Measurements from ENCODE around the gene CCDC93.
"Not testable (repeated sequence)": the region's sequence is repeated elsewhere in the genome, so short reads cannot be mapped to it uniquely, and the experiment has no call there.

Gene CCDC93

DNA sequence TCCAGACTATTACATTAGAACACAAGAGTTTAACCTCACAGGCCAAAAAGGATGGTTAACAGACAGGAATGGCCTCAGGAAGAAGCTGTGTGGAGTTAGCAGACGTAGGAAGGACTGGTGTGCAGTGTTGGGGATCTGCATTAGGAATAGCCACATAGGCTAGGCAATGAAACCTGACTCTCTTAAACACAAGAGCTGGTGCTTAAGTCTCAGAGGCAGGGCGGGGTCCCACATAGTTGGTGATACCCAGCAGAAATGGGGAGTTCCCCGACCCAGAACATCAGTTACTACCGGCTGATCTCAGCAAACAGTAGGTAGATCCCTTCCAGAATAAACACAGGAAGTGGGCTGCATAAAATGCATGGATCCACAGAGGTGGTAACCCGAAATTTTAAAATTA lies 64.1 kb downstream of the CCDC93 start:
- no peak for DNase-seq

DNA sequence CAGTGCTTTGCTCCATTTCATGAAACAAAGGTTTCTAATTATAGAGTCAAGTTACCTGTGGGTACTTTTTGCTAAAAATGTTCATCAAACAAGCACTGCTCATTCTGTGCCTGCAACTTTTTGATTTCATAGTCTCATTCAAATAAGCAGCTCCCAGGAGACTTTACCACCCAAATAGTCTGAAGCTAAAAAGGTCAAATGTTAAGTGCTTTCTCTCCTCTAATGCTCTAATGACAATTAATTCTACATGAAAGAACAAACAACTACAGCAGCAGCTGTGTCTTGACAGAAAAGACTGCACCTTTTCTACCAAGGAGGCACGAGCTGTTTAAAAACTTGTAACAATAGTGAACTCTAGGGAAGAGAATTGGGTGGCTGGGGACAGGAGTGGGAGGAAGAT lies 65.3 kb downstream of the CCDC93 start:
- no peak for DNase-seq

GRCh38 chr2:117945296-117945695 lies 68.6 kb downstream of the CCDC93 start:
- DNase-seq, result no peak

GRCh38 chr2:117944816-117945215 lies 69.1 kb downstream of the CCDC93 start:
- no peak for DNase-seq

DNA sequence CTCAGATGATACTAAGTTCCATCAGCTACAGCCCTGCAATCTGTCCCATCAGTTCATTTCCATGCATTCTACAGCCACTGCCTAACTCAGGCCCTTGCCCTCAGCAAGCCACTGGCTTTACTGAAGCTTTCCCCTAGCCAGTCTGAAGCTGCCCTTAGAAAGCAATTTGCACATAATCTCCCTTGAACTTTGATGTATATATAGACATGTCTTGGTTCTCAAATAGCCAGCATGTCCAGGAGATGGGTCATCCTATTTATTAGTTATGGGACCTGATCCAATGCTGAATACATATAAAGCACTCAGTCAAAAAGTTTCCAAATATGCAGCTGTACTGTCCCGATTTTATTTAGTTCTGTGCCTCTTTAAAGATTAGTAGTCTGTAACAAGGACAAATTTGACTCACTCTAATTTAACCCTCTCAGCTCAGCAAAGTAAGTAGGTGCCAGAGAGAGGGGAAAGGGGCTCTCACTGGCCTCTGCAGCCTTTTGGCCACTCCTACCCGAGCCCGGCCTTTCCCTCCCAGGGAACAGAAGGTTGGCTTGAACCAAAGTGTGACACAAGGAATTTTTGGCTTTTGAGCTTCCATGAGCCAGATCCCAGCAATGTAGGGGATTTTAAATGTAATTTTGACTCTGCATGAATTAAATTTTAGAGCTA lies 70.7 kb downstream of the CCDC93 start:
- DNase-seq, result no peak

GRCh38 chr2:117942551-117942950 lies 71.3 kb downstream of the CCDC93 start:
- DNase-seq, result no peak

DNA sequence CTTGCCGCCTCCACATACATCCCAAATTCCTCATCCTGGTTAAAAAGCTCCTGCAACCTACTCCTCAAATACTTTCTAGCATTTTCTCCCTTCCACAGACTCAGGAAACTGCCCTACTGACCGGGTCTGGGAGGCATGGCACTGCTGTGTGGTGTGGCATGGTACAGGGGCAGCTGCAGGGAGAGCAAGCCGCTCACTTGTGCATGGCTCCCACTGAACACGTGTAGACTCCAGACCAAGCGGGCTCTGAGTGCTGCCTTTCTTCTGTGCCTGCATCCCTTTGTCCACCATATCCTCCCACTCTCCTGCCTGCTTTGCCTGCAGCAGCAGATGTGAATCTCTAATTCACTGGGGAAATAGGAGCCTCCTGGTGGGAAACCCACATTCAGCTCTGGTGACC lies 72.2 kb downstream of the CCDC93 start:
- no peak for DNase-seq

DNA sequence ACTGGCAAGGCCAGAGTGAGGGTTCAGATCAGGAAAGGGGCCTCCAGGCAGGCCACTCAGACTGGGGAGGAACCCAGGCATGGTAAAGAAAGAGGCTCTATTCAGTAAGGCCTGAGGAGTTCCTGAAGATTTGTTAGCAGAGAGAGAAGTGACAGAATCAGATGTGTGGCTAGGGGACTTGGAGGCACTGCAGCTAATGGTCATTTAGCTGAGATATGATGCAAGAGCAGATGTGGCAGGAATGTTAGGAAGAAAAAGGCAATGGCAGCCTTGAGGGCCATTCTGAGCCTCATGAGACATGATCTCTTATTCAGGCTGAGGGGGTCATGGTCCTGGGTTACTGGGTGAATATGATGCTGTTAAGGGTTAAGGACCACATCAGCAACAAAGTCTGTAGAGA lies 73.4 kb downstream of the CCDC93 start:
- DNase-seq, result no peak

DNA sequence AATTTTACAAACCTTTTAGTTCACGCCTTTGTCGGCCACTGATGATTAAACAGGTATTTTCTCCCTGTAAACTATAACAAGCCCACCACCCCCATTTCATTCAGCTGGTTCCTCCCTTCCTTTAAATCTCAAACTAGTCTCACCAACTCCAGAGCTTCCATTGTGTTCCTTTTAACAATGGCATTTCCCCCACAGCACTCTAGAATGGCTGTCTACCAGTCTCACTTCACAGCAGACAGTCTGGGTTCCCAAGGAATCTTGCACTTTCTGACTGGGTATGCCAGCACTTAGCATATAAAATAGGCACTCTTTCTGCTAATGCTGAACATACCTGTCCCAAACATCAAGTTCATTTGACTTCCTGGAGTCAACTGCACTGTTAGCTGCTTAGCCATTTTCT lies 75.3 kb downstream of the CCDC93 start:
- DNase-seq, result no peak

GRCh38 chr2:117936871-117937428 lies 76.9 kb downstream of the CCDC93 start:
- DNase-seq, result no peak

GRCh38 chr2:117935954-117936353 lies 77.9 kb downstream of the CCDC93 start:
- no peak for DNase-seq

GRCh38 chr2:117935456-117935855 lies 78.4 kb downstream of the CCDC93 start:
- DNase-seq, result no peak

DNA sequence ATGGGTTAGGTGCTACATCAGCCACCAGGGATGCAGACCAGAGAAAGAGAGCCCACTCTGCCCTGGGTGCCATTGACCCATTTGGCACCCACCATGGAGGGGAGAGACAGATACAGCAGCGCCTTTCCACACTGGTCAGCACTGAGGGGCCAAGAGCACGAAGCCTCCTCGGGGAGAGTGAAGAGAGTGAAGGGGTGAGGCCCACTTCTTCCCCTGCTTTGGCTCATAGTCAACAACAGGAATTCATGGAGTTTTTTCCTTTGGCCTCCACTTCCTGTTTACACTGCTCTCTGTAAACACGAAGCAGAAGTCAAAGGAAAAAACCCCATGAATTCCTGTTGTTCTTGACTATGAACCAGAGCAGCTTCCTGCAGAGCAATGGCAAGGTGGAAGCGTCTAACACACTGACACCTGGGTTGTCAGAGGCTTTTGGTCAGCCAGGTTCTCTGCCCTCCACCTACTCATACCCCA lies 80.0 kb downstream of the CCDC93 start:
- no peak for DNase-seq

DNA sequence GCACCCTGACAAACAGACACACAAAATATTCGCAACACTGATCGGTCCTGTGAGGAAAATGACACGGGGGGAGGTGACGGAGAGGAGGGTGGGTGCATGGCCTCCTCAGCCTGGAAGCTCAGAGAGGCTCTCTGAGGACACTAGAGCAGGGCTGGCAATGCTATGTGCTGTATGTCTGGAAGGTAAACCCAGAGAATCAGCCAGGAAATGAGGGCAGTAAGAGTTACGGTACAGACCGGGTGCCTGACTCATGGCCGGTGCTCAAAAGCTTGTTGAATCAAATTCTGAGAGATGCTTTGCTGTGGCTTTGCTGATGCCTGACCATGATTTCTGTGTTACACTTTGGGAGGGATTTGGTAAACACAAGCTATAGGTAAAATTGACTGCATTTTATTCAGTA lies 81.9 kb downstream of the CCDC93 start:
- DNase-seq, result no peak

- DNase-seq, result no peak
These were observed 82.6 kb downstream of the CCDC93 start for GRCh38 chr2:117931266-117931665.

- DNase-seq, result no peak
These were observed 83.1 kb downstream of the CCDC93 start for GRCh38 chr2:117930775-117931174.

- DNase-seq, result not testable (repeated sequence)
These were observed 90.4 kb downstream of the CCDC93 start for GRCh38 chr2:117923471-117923870.

DNA sequence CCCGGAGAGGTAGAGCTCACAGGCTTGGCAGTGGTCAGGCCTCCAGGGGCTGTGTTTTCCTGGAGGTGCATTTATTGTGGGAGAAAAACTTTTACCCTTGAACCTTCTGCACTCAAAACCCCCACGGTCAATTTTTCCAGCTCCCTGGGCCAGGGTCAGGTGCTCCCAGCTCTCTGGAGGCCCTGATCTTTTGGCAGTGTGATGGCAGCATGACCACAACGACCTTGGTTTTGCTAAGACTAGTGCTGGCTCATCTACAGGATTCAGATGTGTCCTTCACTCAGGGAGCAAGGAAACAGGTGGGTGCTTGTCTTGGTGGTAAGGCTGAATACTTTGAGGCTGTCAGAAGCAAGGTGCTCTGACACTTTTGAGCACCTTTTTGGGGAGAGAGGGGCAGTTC lies 92.3 kb downstream of the CCDC93 start:
- DNase-seq, result no peak

DNA sequence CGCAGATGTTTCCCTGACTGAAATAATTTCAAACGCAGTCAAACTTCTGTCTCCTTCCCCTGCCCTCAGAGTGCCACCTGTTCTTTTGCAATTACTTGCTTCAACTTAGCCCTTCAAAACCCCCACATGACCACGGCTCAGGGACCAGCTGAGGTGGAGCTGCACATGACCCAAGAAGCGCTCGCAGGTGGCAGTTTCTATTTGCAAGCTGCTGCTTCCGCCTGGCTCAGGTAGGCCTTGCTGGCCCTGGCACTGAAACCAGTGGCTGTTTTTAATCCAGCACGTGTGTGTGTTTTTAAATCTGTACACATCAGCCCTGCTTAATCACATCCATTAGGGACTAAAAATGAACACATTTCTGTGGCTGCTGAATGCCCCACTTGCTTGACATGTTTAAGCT lies 95.3 kb downstream of the CCDC93 start:
- DNase-seq, result no peak

- DNase-seq, result no peak
These were observed 96.5 kb downstream of the CCDC93 start for GRCh38 chr2:117917223-117917917.

- no peak for DNase-seq
These were observed 110.9 kb downstream of the CCDC93 start for GRCh38 chr2:117902933-117903332.

GRCh38 chr2:117888897-117889296 lies 125.0 kb downstream of the CCDC93 start:
- DNase-seq, result no peak

DNA sequence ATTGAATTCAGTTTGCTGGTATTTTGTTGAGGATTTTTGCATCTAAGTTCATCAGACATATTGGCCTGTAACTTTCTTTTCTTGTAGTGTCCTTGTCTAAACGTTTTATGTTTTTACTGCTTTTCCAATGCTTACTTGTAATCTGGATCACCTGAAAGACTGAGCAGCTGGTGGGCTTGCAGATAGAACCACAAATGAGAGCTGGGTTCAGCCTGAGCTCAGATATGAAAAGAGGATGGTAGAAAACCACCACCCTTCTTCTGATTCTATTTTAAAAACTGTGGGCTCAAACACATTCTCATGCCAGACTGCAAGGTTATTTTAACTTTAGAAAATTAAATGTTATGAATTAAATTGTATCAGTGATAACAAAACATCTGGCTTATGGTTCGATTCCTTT lies 128.6 kb downstream of the CCDC93 start:
- DNase-seq, result no peak

GRCh38 chr2:117879003-117879402 lies 134.9 kb downstream of the CCDC93 start:
- DNase-seq, result no peak
